Heart right ventricle (tissue), 16 donors: Measurements from ENCODE around the gene HMCN1. TPM values are rescaled to one million over a fixed set of nuclear protein-coding genes. Genes with fewer than 3 reads are reported as not detected.

Experiments used
- ATAC-seq, 8 donors: fragments of 200-7000 bp; cut with Tn5 transposase; one replicate each; pipeline ENCODE4 v1.9.1; 2020; ENCODE audit warnings: mild to moderate bottlenecking in 8 of 8, moderate library complexity in 8 of 8, moderate number of reproducible peaks in 1 of 8
- DNase-seq, 2 donors: peaks; one replicate each; pipeline ENCODE4 v3.0.0-alpha.2; 2020
- H3K27ac ChIP-seq, 10 donors: fragments of 200-600 bp; sonication (generic) in 2 of 10; one replicate each; pipeline versions ENCODE4 v1.5.0 to v1.8.0; 2020 to 2022; ENCODE audit warnings: mild to moderate bottlenecking in 3 of 10
- H3K27me3 ChIP-seq, 7 donors: fragments of 200-600 bp; one replicate each; pipeline ENCODE4 v1.8.0; 2021 to 2022; ENCODE audit warnings: mild to moderate bottlenecking in 2 of 7
- H3K36me3 ChIP-seq, 9 donors: fragments of 200-600 bp; sonication (generic) in 1 of 9; one replicate each; pipeline versions ENCODE4 v1.5.0 to v1.8.0; 2020 to 2022; ENCODE audit warnings: mild to moderate bottlenecking in 2 of 9
- H3K4me1 ChIP-seq, 9 donors: fragments of 200-600 bp; sonication (generic) in 1 of 9; one replicate each; pipeline versions ENCODE4 v1.5.0 to v1.8.0; 2020 to 2022; ENCODE audit warnings: mild to moderate bottlenecking in 4 of 9
- H3K4me3 ChIP-seq, 10 donors: fragments of 200-600 bp; sonication (generic) in 2 of 10; one replicate each; pipeline versions ENCODE4 v1.5.0 to v1.8.0; 2020 to 2022; ENCODE audit warnings: mild to moderate bottlenecking in 7 of 10, moderate library complexity in 2 of 10
- H3K9me3 ChIP-seq, 11 donors: fragments of 200-600 bp in 10 of 11; sonication (generic) in 2 of 11; one replicate each; pipeline versions ENCODE4 v1.5.0 to v1.8.0; 2013 to 2022; ENCODE audit warnings: mild to moderate bottlenecking in 2 of 11, control low read depth in 1 of 11, moderate library complexity in 1 of 11
- CTCF ChIP-seq, 9 donors: fragments of 200-600 bp; sonication (generic) in 2 of 9; IDR thresholded peaks; one replicate each; pipeline versions ENCODE4 v1.5.0 to v1.8.0; 2021 to 2022; ENCODE audit warnings: antibody characterized with exemption in 9 of 9, mild to moderate bottlenecking in 5 of 9, moderate library complexity in 1 of 9
- WGBS, 2 donors: extraction: QIAGEN DNeasy Blood & Tissue Kit; methylation state at CpG; one replicate each; pipeline ENCODE4 v1.1.7; 2013; ENCODE audit warnings: inconsistent platforms in 1 of 2; 5-methylcytosine and 5-hydroxymethylcytosine counted together
- intact Hi-C, 10 donors: fragments of 100-400 bp; cut with DNase I; formaldehyde crosslinking; loops; one replicate each; pipeline versions ENCODE4 v1.11.1 to v1.14.2; 2022
- polyA plus RNA-seq, 2 donors: library from polyadenylated mRNA; stranded (reverse); fragments of 200-250 nt; gene quantifications; one replicate each; pipeline ENCODE4 v1.2.3, GENCODE V29; 2013
- total RNA-seq, 10 donors: library from RNA; stranded (reverse); fragmentation: NEBNext Ultra II Directional in 3 of 10; extraction: Animal tissue kit (Norgen Biotek cat#: 25700) in 3 of 10; gene quantifications; one replicate each; pipeline versions ENCODE4 v1.2.1 to v1.2.4, GENCODE V29; 2021 to 2023
- donor health status: Arrhythmogenic right ventricular cardiomyopathy.
- donor health status: ischemic (EF 13 %, LVEDD 7.1; RV severe dilation, severe dysfunction).
- donor health status: healthy with polysubstance abuse.
- donor health status: DM: no; HTN: yes; CAD: no.
- donor health status: DM: no; HTN: no; CAD: no.
- donor health status: ischemic (EF 25% LVEDD 6.9; RV normal size, moderate dysfunction).
- donor health status: ischemic (EF 25% LVEDD 5.7; RV mildly dilated, moderate dysfunction).
- donor health status: healthy.
- donor health status: DM: yes; HTN: yes; CAD: no.
- donor health status: Ischemic cardiomyopathy.
- donor health status: ischemic (EF 35%, LVEDD 5.7; RV mildly dilated, moderate dysfunction).
- donor health status: nonischemic (EF 11% LVEDD 7.7; RV severe dilation, severe dysfunction).
- donor health status: DM: yes; HTN: yes; CAD: no.
- donor health status: PGD.
- donor health status: ischemic (EF 29% LVEDD 5.4; RV normal size, mild dysfunction).
- donor health status: nonischemic (EF 23%, LVEDD 6.1; RV moderate dilation, normal function).

Gene HMCN1
- total and polyA plus RNA-seq, 12 donors: 3.4 to 12.4 (median 6.2) TPM

GRCh38 chr1:186139115-186139514, 404.9 kb downstream of the HMCN1 start:
- no peak for TF ChIP-seq CTCF (IDR thresholded peaks at IDR 0.05)
- 64 to 76% methylated on average over 4 of the region's 4 CpGs for WGBS, 2 donors
- DNase-seq (no peak), ATAC-seq (no peak)
- intact Hi-C loops: no loop called here
- Histone ChIP-seq H3K9me3 (peaks cover 0 to 2% (median 0%) of the 10 kb centered on the region in 11 donors), H3K36me3 (peaks cover 0 to 53% (median 0%) of the 10 kb centered on the region in 9 donors), H3K27ac (no peak overlapping the region), H3K27me3 (no peaks in the 10 kb centered on the region), H3K4me3 (no peak overlapping the region), H3K4me1 (peaks cover 0 to 8% (median 0%) of the 10 kb centered on the region in 9 donors)

GRCh38 chr1:186139701-186140100, 405.5 kb downstream of the HMCN1 start:
- TF ChIP-seq CTCF (IDR thresholded peaks at IDR 0.05): no peak
- 61 to 65% methylated on average over 3 of the region's 3 CpGs for WGBS, 2 donors
- Histone ChIP-seq H3K36me3 (peaks cover 0 to 56% (median 0%) of the 10 kb centered on the region in 9 donors), H3K9me3 (peaks cover 0 to 2% (median 0%) of the 10 kb centered on the region in 11 donors), H3K27ac (no peak overlapping the region), H3K27me3 (no peaks in the 10 kb centered on the region), H3K4me1 (peaks cover 0 to 8% (median 0%) of the 10 kb centered on the region in 9 donors), H3K4me3 (no peak overlapping the region)
- intact Hi-C loops: no loop called here
- DNase-seq: no peak
- ATAC-seq: peak in 1 of 8 donors; percentile 28

- intact Hi-C loops: no loop called here
- H3K27ac ChIP-seq: no peak overlapping the region
- H3K27me3 ChIP-seq: no peaks in the 10 kb centered on the region
- DNase-seq (no peak), ATAC-seq (no peak)
- 94 to 97% methylated on average over 1 of the region's 1 CpG for WGBS, 2 donors
- H3K9me3 ChIP-seq: peaks cover 0 to 2% (median 0%) of the 10 kb centered on the region in 11 donors
- peaks cover 0 to 8% (median 0%) of the 10 kb centered on the region in 9 donors for H3K4me1 ChIP-seq
- no peak for TF ChIP-seq CTCF (IDR thresholded peaks at IDR 0.05)
- H3K36me3 ChIP-seq: peaks cover 0 to 65% (median 0%) of the 10 kb centered on the region in 9 donors
- H3K4me3 ChIP-seq: no peak overlapping the region
These were observed 408.0 kb downstream of the HMCN1 start for GRCh38 chr1:186142159-186142558.

GRCh38 chr1:186142916-186143315, 408.7 kb downstream of the HMCN1 start:
- H3K36me3 ChIP-seq: peaks cover 0 to 65% (median 0%) of the 10 kb centered on the region in 9 donors
- no peak overlapping the region for H3K4me3 ChIP-seq
- peaks cover 0 to 2% (median 0%) of the 10 kb centered on the region in 11 donors for H3K9me3 ChIP-seq
- TF ChIP-seq CTCF (IDR thresholded peaks at IDR 0.05): no peak
- peaks cover 0 to 8% (median 0%) of the 10 kb centered on the region in 9 donors for H3K4me1 ChIP-seq
- DNase-seq (no peak), ATAC-seq (no peak)
- intact Hi-C loops: no loop called here
- H3K27ac ChIP-seq: no peak overlapping the region
- H3K27me3 ChIP-seq: no peaks in the 10 kb centered on the region
